Left renal cortex interstitium (tissue), 4 donors: ENCODE data around the gene JAKMIP2. TPM values are rescaled to one million over a fixed set of nuclear protein-coding genes. Genes with fewer than 3 reads are reported as not detected.
A peak's percentile ranks its signal among the peaks of the same experiment; 100 is the strongest.

Experiments
- DNase-seq, 4 donors: peaks; one replicate each; pipeline ENCODE4 v3.0.0-alpha.2; 2013; ENCODE audit warnings: low read depth in 4 of 4, low spot score in 2 of 4, missing footprints in 1 of 4
- polyA plus RNA-seq, 4 donors: library from polyadenylated mRNA; unstranded; fragments of 120-200 nt; gene quantifications; one replicate each; pipeline ENCODE4 v1.2.1, GENCODE V29; 2013; ENCODE audit not compliant: insufficient read length in 4 of 4

Gene JAKMIP2
- polyA plus RNA-seq, 4 donors = 3.5 to 6.6 (median 4.6) TPM

GRCh38 chr5:147791181-147791580 lies 8.7 kb upstream of the JAKMIP2 start:
- DNase-seq = no peak

GRCh38 chr5:147789820-147790219 lies 7.3 kb upstream of the JAKMIP2 start:
- DNase-seq = no peak

GRCh38 chr5:147788023-147788422 lies 5.5 kb upstream of the JAKMIP2 start:
- no peak for DNase-seq

- no peak for DNase-seq
Measured at GRCh38 chr5:147786142-147786541, 3.6 kb upstream of the JAKMIP2 start.

- no peak for DNase-seq
Measured at GRCh38 chr5:147784146-147784987, 1.8 kb upstream of the JAKMIP2 start.

- DNase-seq = no peak
Measured at GRCh38 chr5:147780924-147781573, 1.5 kb downstream of the JAKMIP2 start.

GRCh38 chr5:147779694-147780093 lies 2.8 kb downstream of the JAKMIP2 start:
- DNase-seq = no peak

GRCh38 chr5:147776989-147777388 lies 5.5 kb downstream of the JAKMIP2 start:
- DNase-seq = no peak

GRCh38 chr5:147773587-147773986 lies 8.9 kb downstream of the JAKMIP2 start:
- no peak for DNase-seq

GRCh38 chr5:147773139-147773538 lies 9.4 kb downstream of the JAKMIP2 start:
- DNase-seq = no peak

- DNase-seq = no peak
Measured at GRCh38 chr5:147767048-147767447, 15.5 kb downstream of the JAKMIP2 start.

GRCh38 chr5:147763791-147764525 lies 18.6 kb downstream of the JAKMIP2 start:
- DNase-seq = no peak

GRCh38 chr5:147760086-147760875 lies 22.2 kb downstream of the JAKMIP2 start:
- DNase-seq = no peak

GRCh38 chr5:147759441-147759840 lies 23.1 kb downstream of the JAKMIP2 start:
- DNase-seq = no peak

GRCh38 chr5:147756566-147756965 lies 26.0 kb downstream of the JAKMIP2 start:
- no peak for DNase-seq

- DNase-seq = no peak
Measured at GRCh38 chr5:147754372-147755122, 28.0 kb downstream of the JAKMIP2 start.

- DNase-seq = no peak
Measured at GRCh38 chr5:147753765-147754164, 28.8 kb downstream of the JAKMIP2 start.

- DNase-seq = no peak
Measured at GRCh38 chr5:147752666-147753290, 29.8 kb downstream of the JAKMIP2 start.

- peak in 1 of 4 donors; percentile 4 for DNase-seq
Measured at GRCh38 chr5:147752033-147752432, 30.5 kb downstream of the JAKMIP2 start.
